ENCODE measurements around the gene UNC45A.
A peak's percentile ranks its signal among the peaks of the same experiment; 100 is the strongest.

Gene UNC45A

DNA sequence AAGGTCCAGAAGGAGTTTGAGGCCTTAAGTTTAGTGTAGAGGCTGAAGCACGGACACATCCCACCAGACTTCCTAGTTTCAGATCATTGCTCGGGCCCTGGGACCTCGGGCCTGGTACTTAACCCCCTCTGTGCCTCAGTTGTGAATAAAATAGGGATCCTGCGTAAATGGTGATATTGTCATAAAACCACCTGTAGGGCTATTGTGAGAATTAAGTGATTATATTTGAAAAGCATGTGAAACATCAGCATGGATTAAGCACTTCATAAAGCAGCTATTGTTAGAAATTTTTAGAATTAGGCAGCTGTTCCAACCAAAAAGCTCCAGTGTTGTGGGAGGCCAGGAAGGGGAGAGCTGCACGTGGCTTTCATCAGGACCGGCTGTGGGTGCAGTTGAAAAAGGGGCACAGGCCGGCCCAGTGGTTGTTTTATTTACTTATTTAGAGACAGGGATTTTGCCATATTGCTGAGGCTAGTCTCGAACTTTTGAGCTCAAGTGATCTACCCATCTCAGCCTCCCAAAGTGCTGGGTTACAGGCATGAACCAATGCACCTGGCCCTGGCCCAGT lies 24.0 kb downstream of the UNC45A start:
- Mint-ChIP-seq H3K27ac (no peak overlapping the region), H3K27me3 (no peaks in the 10 kb centered on the region), H3K4me1 (peaks cover 20% of the 10 kb centered on the region), H3K36me3 (peaks cover 42% of the 10 kb centered on the region), H3K4me3 (no peak overlapping the region), H3K9me3 (no peaks in the 10 kb centered on the region)
- CTCF ChIA-PET: interaction anchor here (2.5 to 5.5 kb wide), 3 partner anchors 9 to 90 kb away, joined by 9 to 44 read pairs (median 31); no protein-coding TSS in a partner anchor
- no peak for DNase-seq

- Mint-ChIP-seq H3K4me1 (peaks cover 16% of the 10 kb centered on the region), H3K36me3 (peaks cover 40% of the 10 kb centered on the region), H3K4me3 (no peak overlapping the region), H3K27ac (peak overlapping the region; percentile 76), H3K9me3 (no peaks in the 10 kb centered on the region), H3K27me3 (no peaks in the 10 kb centered on the region)
- no peak for DNase-seq
- CTCF ChIA-PET: interaction anchor here (1.1 to 5.5 kb wide), 2 partner anchors 89 to 90 kb away, joined by 6 to 44 read pairs; no protein-coding TSS in a partner anchor
Observed at GRCh38 chr15:90959894-90960293, 24.8 kb downstream of the UNC45A start.

DNA sequence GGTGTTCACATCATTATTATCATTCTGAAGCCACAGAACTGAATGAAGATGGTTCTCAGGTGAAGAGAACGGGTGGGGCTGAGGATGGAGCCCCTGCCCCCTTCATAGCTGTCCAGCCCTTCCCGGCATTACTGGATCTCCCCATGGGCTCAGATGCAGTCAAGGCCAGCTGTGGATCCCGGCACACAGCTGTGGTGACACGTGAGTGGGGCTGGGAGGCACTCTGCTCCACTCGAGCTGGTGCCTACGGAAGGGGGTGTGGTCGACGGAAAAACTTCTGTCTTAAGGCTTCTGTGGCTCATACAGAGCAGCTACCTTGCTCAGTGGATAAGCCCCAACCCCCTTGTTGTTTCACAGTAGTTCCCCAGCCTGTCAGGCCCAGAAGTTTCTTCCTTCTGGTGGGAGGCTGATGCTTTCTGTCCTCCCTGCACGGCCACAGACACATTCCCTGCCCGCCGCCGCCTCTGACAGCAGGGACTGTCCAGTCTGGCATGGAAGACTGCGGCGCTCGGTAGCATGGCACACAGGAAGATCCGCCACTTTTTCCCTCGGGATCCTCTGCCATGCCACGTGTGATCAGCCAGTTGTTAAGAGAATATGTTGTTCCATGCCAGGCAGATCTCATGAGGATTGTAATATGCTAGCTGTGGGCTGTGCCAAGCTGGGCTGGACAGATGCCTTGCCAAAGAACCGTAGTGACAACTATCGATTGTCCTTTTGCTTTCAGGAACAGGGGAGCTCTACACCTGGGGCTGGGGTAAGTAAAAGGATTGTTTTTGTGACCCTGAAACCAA lies 25.4 kb downstream of the UNC45A start:
- no peak for DNase-seq
- no peak overlapping the region for H3K4me3 Mint-ChIP-seq
- CTCF ChIA-PET: interaction anchor here (1.1 to 1.3 kb wide), 2 partner anchors 28 to 89 kb away, joined by 6 to 8 read pairs; partner anchors contain the start of gene HDDC3
- H3K4me1 Mint-ChIP-seq: peaks cover 16% of the 10 kb centered on the region
- H3K9me3 Mint-ChIP-seq: no peaks in the 10 kb centered on the region
- no peak overlapping the region for H3K27ac Mint-ChIP-seq
- H3K36me3 Mint-ChIP-seq: peaks cover 43% of the 10 kb centered on the region
- no peaks in the 10 kb centered on the region for H3K27me3 Mint-ChIP-seq

DNA sequence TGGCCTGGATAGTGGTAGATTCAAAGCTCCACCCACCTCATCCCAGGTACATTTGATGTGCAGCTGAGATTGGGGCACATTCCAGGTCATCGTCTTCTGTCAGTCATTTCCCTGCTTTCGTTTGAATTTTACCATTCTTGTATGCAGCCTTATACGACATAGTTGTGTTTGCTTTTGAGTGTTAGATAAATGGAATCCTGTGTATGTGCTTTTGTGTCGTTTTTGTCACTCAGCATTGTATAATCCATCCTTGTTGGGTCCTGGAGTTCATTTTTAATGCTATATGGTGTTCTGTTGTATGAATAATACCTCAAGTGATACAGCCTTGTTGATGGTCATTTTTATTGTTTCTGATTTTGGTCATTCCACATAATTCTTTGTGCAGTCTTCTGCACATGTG lies 26.9 kb downstream of the UNC45A start:
- Mint-ChIP-seq H3K27ac (peak overlapping the region; percentile 40), H3K36me3 (peaks cover 51% of the 10 kb centered on the region), H3K9me3 (no peaks in the 10 kb centered on the region), H3K27me3 (no peaks in the 10 kb centered on the region), H3K4me1 (peaks cover 5% of the 10 kb centered on the region), H3K4me3 (no peak overlapping the region)
- CTCF ChIA-PET: no interaction called here
- no peak for DNase-seq

GRCh38 chr15:90966262-90966661 lies 31.2 kb downstream of the UNC45A start:
- no peaks in the 10 kb centered on the region for H3K27me3 Mint-ChIP-seq
- CTCF ChIA-PET: interaction anchor here (1.4 kb wide), 1 partner anchor 10 kb away, joined by 8 read pairs; no protein-coding TSS in a partner anchor
- H3K27ac Mint-ChIP-seq: no peak overlapping the region
- no peaks in the 10 kb centered on the region for H3K4me1 Mint-ChIP-seq
- no peak for DNase-seq
- H3K36me3 Mint-ChIP-seq: peaks cover 66% of the 10 kb centered on the region
- no peaks in the 10 kb centered on the region for H3K9me3 Mint-ChIP-seq
- H3K4me3 Mint-ChIP-seq: no peak overlapping the region

- no peak overlapping the region for H3K27ac Mint-ChIP-seq
- CTCF ChIA-PET: interaction anchor here (1.9 kb wide), 1 partner anchor 9 kb away, joined by 9 read pairs; no protein-coding TSS in a partner anchor
- H3K4me3 Mint-ChIP-seq: no peak overlapping the region
Observed at GRCh38 chr15:90967206-90967605, 32.1 kb downstream of the UNC45A start.

GRCh38 chr15:90968434-90968833 lies 33.3 kb downstream of the UNC45A start:
- peak overlapping the region; percentile 42 for H3K27ac Mint-ChIP-seq
- no peaks in the 10 kb centered on the region for H3K27me3 Mint-ChIP-seq
- DNase-seq: no peak
- H3K36me3 Mint-ChIP-seq: peaks cover 57% of the 10 kb centered on the region
- CTCF ChIA-PET: interaction anchor here (1.9 kb wide), 1 partner anchor 10 kb away, joined by 9 read pairs; no protein-coding TSS in a partner anchor
- H3K9me3 Mint-ChIP-seq: no peaks in the 10 kb centered on the region
- H3K4me1 Mint-ChIP-seq: no peaks in the 10 kb centered on the region
- H3K4me3 Mint-ChIP-seq: no peak overlapping the region

More at GRCh38 chr15:90967206-90967605, 32.1 kb downstream of the UNC45A start:
- Mint-ChIP-seq H3K27me3 (no peaks in the 10 kb centered on the region), H3K9me3 (no peaks in the 10 kb centered on the region), H3K36me3 (peaks cover 58% of the 10 kb centered on the region), H3K4me1 (no peaks in the 10 kb centered on the region)
- DNase-seq: no peak

GRCh38 chr15:90970274-90970673 lies 35.2 kb downstream of the UNC45A start:
- Mint-ChIP-seq H3K9me3 (no peaks in the 10 kb centered on the region), H3K4me3 (no peak overlapping the region), H3K27me3 (no peaks in the 10 kb centered on the region), H3K36me3 (peaks cover 70% of the 10 kb centered on the region), H3K4me1 (no peaks in the 10 kb centered on the region), H3K27ac (no peak overlapping the region)
- CTCF ChIA-PET: interaction anchor here (0.6 kb wide), 1 partner anchor 20 kb away, joined by 3 read pairs; no protein-coding TSS in a partner anchor
- no peak for DNase-seq

DNA sequence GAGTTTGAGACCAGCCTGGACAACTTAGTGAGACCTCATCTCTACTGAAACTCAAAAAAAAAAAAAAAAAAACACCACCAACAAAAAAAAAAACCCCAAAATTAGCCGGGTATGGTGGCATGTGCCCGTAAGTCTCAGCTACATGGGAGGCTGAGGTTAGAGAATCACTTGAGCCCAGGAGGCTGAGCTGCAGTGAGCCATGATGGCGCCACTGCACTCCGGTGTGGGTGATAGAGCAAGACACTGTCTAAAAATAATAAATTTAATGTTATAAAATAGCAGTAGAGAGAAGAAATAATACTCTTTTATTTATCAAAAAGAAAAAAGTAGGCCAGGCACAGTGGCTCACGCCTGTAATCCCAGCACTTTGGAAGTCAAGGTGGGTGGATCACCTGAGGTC lies 37.0 kb downstream of the UNC45A start:
- Mint-ChIP-seq H3K36me3 (peaks cover 71% of the 10 kb centered on the region), H3K4me3 (no peak overlapping the region), H3K9me3 (no peaks in the 10 kb centered on the region), H3K27ac (no peak overlapping the region), H3K27me3 (no peaks in the 10 kb centered on the region), H3K4me1 (no peaks in the 10 kb centered on the region)
- no peak for DNase-seq
- CTCF ChIA-PET: interaction anchor here (1.3 kb wide), 1 partner anchor 40 kb away, joined by 4 read pairs; the partner anchor contains the start of gene HDDC3

DNA sequence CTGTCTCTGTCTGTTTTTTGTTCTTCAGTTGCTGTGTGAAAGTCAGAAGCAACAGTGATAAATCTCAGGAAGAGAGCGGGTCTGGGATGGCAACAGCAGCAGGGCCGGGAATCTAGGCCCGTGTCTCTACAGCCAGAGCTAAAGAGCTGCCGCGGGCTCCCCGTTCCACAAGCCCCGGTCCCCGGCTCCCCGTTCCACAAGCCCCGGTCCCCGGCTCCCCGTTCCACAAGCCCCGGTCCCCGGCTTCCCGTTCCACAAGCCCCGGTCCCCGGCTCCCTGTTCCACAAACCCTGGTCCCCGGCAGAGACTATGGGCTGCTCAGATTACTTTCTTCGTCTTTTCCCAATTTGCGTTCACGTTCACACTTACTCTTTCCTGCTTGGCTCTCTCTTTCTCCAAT lies 39.1 kb downstream of the UNC45A start:
- Mint-ChIP-seq H3K27ac (no peak overlapping the region), H3K27me3 (no peaks in the 10 kb centered on the region), H3K4me1 (no peaks in the 10 kb centered on the region), H3K36me3 (peaks cover 65% of the 10 kb centered on the region), H3K9me3 (no peaks in the 10 kb centered on the region), H3K4me3 (no peak overlapping the region)
- DNase-seq: no peak
- CTCF ChIA-PET: no interaction called here

GRCh38 chr15:90979582-90979981 lies 44.5 kb downstream of the UNC45A start:
- CTCF ChIA-PET: interaction anchor here (0.9 to 3.4 kb wide), 3 partner anchors 10 to 54 kb away, joined by 3 to 11 read pairs (median 3); no protein-coding TSS in a partner anchor
- H3K9me3 Mint-ChIP-seq: no peaks in the 10 kb centered on the region
- H3K4me1 Mint-ChIP-seq: peaks cover 19% of the 10 kb centered on the region
- H3K27ac Mint-ChIP-seq: peak overlapping the region; percentile 20
- peaks cover 79% of the 10 kb centered on the region for H3K36me3 Mint-ChIP-seq
- DNase-seq: no peak
- H3K27me3 Mint-ChIP-seq: no peaks in the 10 kb centered on the region
- no peak overlapping the region for H3K4me3 Mint-ChIP-seq

- Mint-ChIP-seq H3K36me3 (peaks cover 72% of the 10 kb centered on the region), H3K4me1 (peaks cover 31% of the 10 kb centered on the region), H3K4me3 (no peak overlapping the region), H3K9me3 (no peaks in the 10 kb centered on the region), H3K27me3 (no peaks in the 10 kb centered on the region), H3K27ac (no peak overlapping the region)
- CTCF ChIA-PET: interaction anchor here (1.0 kb wide), 1 partner anchor 26 kb away, joined by 3 read pairs; no protein-coding TSS in a partner anchor
- no peak for DNase-seq
Observed at GRCh38 chr15:90981681-90982080, 46.6 kb downstream of the UNC45A start.

GRCh38 chr15:90982135-90982534 lies 47.0 kb downstream of the UNC45A start:
- CTCF ChIA-PET: interaction anchor here (1.8 kb wide), 1 partner anchor 25 kb away, joined by 7 read pairs; no protein-coding TSS in a partner anchor
- Mint-ChIP-seq H3K36me3 (peaks cover 70% of the 10 kb centered on the region), H3K4me1 (peaks cover 35% of the 10 kb centered on the region), H3K4me3 (no peak overlapping the region), H3K27me3 (no peaks in the 10 kb centered on the region), H3K9me3 (no peaks in the 10 kb centered on the region), H3K27ac (peak overlapping the region; percentile 47)
- no peak for DNase-seq

DNA sequence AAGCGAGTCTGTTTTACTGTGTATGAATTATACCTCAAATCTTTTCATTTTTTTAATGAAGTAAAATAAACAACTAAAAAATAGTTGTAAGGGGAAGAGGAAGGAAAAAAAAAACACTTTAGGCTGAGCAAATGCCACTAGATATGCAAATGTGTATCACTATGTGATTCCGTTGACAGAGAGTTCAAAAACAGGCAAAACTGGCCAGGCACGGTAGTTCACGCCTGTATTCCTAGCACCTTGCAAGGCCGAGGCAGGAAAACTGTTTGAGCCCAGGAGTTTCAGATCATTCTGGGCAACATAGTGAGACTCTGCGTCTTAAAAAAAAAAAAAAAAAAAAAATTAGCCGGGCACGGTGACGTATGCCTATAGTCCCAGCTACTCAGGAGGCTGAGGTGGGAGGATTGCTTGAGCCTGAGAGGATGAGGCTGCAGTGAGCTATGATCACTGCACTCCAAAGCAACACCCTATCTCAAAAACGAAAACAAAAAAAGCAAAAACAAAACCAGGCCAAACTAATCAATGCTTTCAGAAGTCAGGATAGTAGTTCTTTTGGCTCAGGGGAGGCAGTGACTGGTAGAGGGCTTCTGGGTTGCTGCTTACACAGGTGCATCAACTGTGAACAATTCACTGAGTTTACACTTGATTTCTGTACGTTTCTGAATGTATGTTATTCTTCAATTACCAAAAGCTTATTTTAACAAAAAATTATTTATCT lies 51.9 kb downstream of the UNC45A start:
- Mint-ChIP-seq H3K27me3 (no peaks in the 10 kb centered on the region), H3K4me3 (no peak overlapping the region), H3K9me3 (no peaks in the 10 kb centered on the region), H3K27ac (peak overlapping the region; percentile 34), H3K36me3 (peaks cover 52% of the 10 kb centered on the region), H3K4me1 (peaks cover 67% of the 10 kb centered on the region)
- no peak for DNase-seq
- CTCF ChIA-PET: interaction anchor here (1.7 kb wide), 1 partner anchor 30 kb away, joined by 7 read pairs; no protein-coding TSS in a partner anchor
